Activated CD8-positive, alpha-beta memory T cell treated with anti-CD3 and anti-CD28 coated beads, Interleukin-2, amount 50 U/mL, for 24 hours (primary cell): ENCODE data around the gene CEP128.

ENCODE experiments used
- DNase-seq: peaks from one replicate; pipeline ENCODE4 v3.0.0-alpha.2; 2020; ENCODE audit errors: extremely low read depth

CEP128 gene

DNA sequence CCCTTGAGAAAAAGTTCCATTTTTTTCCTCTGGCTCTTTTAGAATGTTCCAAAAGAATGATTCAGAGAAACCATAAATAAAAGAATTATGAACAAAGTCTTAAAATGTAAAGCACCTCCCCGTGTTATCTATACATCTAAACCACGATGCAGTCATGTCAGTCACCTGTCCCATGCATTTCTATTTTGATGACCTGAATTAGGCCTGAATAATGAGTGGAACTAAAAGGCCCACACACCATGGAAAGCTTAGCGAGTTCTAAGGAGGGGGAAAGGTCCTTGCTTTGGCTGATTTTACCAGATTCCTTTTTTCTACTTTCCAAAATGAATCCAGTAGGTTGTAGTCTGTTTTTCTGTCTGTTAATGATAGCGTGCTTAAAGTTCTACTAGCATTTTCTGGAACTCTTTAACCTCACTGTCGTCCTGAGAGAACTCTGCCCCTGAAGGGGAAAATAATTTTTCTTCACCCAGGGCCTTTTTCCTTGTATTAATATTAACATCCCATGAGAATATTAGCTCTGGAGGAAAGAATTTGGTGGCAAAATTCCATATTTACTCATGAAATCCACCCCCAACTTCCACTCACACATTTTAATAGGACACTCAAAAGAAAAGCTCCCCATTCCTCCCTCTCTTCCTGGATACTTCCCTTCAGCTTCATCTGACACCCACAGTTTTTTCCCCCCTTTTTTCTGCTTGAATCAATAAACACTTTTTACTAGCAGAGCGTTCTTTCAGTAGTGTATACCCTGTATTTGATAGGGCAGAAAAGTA lies 464.0 kb downstream of the CEP128 start:
- no peak for DNase-seq

- no peak for DNase-seq
Measured at GRCh38 chr14:80475074-80475473, 466.5 kb downstream of the CEP128 start.

- no peak for DNase-seq
Measured at GRCh38 chr14:80468331-80469122, 473.0 kb downstream of the CEP128 start.

DNA sequence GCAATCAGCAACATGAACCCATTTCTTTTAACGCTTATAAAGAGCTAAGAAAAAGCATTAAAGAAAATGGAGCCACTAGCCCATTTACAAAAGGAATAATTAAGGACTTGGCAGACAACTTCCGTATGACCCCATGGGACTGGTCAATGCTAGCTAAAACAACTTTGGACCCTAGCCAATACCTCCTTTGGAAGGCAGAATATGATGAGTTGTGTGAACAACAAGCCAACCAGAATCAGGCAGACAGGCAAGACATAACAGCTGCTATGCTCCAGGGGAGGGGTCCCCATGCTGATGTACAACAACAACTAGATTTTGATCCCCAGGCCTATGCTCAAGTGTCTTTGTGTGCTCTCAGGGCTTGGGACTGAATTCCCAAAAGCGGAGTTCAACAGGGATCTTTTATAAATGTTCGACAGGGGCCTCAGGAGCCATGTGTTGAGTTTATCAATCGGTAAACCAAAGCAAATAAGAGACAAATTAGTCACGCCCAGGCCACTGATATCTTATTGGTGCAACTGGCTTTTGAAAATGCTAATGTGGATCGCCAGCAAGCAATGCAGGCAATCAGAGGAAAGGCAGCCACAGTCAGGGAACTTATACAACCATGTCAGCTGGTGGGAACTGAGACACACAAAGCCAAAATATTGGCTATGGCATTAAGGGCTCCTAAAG lies 475.9 kb downstream of the CEP128 start:
- no peak for DNase-seq

GRCh38 chr14:80464531-80465149 lies 476.9 kb downstream of the CEP128 start:
- DNase-seq = no peak

GRCh38 chr14:80456209-80456608 lies 485.3 kb downstream of the CEP128 start:
- no peak for DNase-seq

GRCh38 chr14:80455031-80455430 lies 486.5 kb downstream of the CEP128 start:
- no peak for DNase-seq

DNA sequence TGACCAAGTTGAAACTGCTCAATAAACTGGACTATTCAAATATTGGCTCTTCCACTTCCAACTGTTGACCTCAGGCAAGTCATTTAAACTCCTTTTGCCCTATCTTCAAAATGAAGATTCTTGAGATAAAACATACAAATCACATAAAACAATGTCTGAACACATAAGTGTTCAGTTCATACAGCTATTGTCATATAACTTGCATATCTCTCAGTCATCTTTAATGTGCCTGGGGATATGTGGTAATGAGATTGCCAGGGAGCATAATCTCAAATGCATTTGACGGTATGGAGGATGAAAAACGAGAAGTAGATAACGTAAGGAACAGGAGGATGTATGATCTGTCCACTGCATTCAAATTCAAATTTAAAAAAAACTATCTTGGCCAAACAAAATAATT lies 493.3 kb downstream of the CEP128 start:
- DNase-seq = no peak

- DNase-seq = no peak
Measured at GRCh38 chr14:80447392-80447791, 494.1 kb downstream of the CEP128 start.
